Left ventricle myocardium inferior (tissue), 1 donor: ENCODE results near the gene ERICH4. TPM values are rescaled to one million over a fixed set of nuclear protein-coding genes. Genes with fewer than 3 reads are reported as not detected.

Experiments
- DNase-seq: peaks from one replicate; pipeline ENCODE4 v3.0.0-alpha.2; 2020
- H3K27ac ChIP-seq: fragments of 200-600 bp; replicated peaks from 2 replicates; pipeline ENCODE4 v1.8.0; 2021
- H3K27me3 ChIP-seq: fragments of 200-600 bp; 2 replicates; pipeline ENCODE4 v1.8.0; 2021; ENCODE audit warnings: low read depth
- H3K36me3 ChIP-seq: fragments of 200-600 bp; 2 replicates; pipeline ENCODE4 v1.8.0; 2021
- H3K4me1 ChIP-seq: fragments of 200-600 bp; 2 replicates; pipeline ENCODE4 v1.8.0; 2021
- H3K4me3 ChIP-seq: fragments of 200-600 bp; 2 replicates; pipeline ENCODE4 v1.8.0; 2021; ENCODE audit warnings: mild to moderate bottlenecking, moderate library complexity
- H3K9me3 ChIP-seq: fragments of 200-600 bp; replicated peaks from 2 replicates; pipeline ENCODE4 v1.8.0; 2021
- intact Hi-C: fragments of 100-400 bp; cut with micrococcal nuclease; formaldehyde crosslinking; loops from one replicate; pipeline ENCODE4 v1.11.0; 2022
- total RNA-seq: library from RNA; stranded (reverse); fragmentation: NEBNext Ultra II Directional; extraction: Animal tissue kit (Norgen Biotek cat#: 25700); gene quantifications from one replicate; pipeline ENCODE4 v1.2.1, GENCODE V29; 2021
- TF ChIP-seq, protein P1 (sequence below): fragments of 200-600 bp; IDR thresholded peaks from 2 replicates; pipeline ENCODE4 v1.8.0; 2021; ENCODE audit warnings: antibody characterized with exemption, mild to moderate bottlenecking, borderline replicate concordance
- donor health status: DM: no; HTN: yes; CAD: no; lungs with severe emphysema.

ERICH4 gene
- total RNA-seq, 1 donor from 2014 or later: not detected

DNA sequence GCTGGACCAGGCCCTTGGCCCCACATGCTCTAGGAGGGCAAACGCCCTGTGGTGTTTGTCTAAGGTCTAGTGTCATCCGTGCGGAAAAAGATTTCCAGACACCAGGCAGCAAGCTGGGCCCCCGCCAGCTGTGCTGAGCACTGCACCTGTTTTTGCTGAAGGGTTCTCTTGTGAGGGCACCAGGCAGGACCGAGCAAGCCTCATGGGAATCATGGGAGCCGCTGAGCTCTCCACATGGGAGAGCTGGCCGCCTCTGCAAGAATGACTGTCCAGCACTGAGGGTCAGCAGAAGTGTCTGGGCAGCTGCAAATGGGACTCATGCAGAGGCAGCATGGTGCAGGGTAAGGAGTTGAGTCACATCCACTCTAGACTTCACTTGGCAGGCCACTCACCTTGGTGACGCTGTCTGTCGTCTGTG is 27.8 kb upstream of the ERICH4 start:
- no peak for DNase-seq
- Histone ChIP-seq H3K4me1 (peaks cover 40% of the 10 kb centered on the region), H3K9me3 (no peaks in the 10 kb centered on the region), H3K4me3 (no peak overlapping the region), H3K27ac (no peak overlapping the region), H3K36me3 (peaks cover 74% of the 10 kb centered on the region), H3K27me3 (no peaks in the 10 kb centered on the region)
- intact Hi-C loops: no loop called here
- TF ChIP-seq, protein P1, sequence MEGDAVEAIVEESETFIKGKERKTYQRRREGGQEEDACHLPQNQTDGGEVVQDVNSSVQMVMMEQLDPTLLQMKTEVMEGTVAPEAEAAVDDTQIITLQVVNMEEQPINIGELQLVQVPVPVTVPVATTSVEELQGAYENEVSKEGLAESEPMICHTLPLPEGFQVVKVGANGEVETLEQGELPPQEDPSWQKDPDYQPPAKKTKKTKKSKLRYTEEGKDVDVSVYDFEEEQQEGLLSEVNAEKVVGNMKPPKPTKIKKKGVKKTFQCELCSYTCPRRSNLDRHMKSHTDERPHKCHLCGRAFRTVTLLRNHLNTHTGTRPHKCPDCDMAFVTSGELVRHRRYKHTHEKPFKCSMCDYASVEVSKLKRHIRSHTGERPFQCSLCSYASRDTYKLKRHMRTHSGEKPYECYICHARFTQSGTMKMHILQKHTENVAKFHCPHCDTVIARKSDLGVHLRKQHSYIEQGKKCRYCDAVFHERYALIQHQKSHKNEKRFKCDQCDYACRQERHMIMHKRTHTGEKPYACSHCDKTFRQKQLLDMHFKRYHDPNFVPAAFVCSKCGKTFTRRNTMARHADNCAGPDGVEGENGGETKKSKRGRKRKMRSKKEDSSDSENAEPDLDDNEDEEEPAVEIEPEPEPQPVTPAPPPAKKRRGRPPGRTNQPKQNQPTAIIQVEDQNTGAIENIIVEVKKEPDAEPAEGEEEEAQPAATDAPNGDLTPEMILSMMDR: no peak

DNA sequence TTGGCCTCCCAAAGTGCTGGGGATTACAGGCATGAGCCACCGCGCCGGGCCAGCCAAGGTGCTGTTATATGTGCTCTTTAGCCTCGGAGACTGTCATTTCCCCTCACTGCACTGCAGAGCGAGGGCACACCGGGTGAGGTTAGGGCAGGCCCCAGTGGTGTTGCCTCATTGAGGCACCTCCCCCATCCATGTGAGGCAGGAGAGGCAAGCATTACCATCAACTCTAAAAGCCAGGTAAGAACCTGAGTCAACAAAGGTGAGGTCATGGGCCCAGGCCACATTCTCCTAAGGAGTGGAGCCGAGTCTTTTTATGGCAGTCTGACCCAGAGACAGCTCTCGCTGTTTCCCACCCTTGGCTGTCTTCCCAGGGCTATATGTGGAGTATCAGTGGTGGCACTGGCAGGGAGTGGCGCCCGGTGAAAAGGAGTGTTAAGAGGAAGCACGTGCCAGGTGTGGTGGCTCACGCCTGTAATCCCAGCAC is 26.7 kb upstream of the ERICH4 start:
- Histone ChIP-seq H3K4me3 (no peak overlapping the region), H3K9me3 (no peaks in the 10 kb centered on the region), H3K27me3 (no peaks in the 10 kb centered on the region), H3K36me3 (peaks cover 81% of the 10 kb centered on the region), H3K4me1 (peaks cover 30% of the 10 kb centered on the region), H3K27ac (no peak overlapping the region)
- intact Hi-C loops: no loop called here
- TF ChIP-seq, protein P1: no peak
- no peak for DNase-seq

DNA sequence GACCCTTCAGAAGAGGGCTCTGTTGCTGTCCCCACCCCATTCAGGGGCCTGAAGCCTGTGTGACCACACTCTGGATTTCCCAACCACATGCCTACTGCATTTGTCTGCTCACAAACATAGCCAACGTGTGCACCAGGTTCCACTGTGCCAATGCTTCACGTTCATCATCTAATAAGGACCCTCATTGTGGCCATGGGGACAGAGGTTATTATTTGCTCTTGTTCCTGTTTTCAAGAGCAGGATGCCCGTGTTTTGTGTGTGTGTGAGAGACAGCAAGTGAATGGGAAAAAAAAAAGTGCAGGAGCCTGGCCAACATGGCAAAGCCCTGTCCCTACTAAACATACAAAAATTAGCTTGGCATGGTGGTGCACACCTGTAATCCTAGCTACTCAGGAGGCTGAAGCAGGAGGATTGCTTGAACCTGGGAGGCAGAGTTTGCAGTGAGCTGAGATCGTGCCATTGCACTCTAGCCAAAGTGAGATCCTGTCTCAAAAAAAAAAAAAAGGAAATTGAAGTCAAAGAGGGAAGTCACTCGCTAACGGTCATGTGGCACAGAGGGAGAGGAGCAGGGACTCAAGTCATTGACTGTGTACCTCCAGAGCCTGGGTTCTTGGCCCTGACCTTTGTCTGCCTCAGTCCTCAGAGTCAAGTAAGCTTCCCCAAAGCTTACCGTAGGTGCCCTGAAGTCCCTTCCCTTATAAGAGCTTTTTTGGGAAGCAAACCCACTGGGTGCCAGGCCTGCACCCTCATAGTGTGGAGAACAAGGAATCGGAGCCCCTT is 22.7 kb upstream of the ERICH4 start:
- Histone ChIP-seq H3K27ac (peak overlapping the region; percentile 53), H3K4me3 (no peak overlapping the region), H3K27me3 (no peaks in the 10 kb centered on the region), H3K36me3 (peaks cover 86% of the 10 kb centered on the region), H3K9me3 (no peaks in the 10 kb centered on the region), H3K4me1 (peaks cover 40% of the 10 kb centered on the region)
- DNase-seq: no peak
- TF ChIP-seq, protein P1: no peak
- intact Hi-C loops: no loop called here

DNA sequence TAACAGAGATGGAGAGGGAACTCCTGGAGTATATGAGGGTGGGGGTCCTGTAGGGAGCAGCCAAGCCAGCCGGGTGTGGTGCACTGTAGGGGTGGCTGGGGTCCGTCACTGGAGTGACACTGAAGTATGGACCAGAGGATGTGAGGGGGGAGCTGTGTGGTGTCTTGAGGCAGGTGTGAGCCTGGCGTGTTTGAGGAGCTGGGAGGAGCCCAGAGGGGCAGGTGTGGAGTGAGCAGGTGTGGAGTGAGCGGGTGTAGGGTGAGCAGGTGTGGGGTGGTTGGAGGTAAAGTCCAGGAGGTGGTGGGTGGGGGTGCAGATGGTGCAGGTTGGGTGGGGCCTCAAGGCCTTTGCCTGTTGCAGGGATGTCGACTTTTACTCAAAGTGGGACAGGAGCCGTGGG is 21.6 kb upstream of the ERICH4 start:
- Histone ChIP-seq H3K27ac (peak overlapping the region; percentile 53), H3K9me3 (no peaks in the 10 kb centered on the region), H3K4me1 (peaks cover 46% of the 10 kb centered on the region), H3K27me3 (no peaks in the 10 kb centered on the region), H3K36me3 (peaks cover 87% of the 10 kb centered on the region), H3K4me3 (no peak overlapping the region)
- intact Hi-C loops: no loop called here
- TF ChIP-seq, protein P1: no peak
- DNase-seq: no peak

DNA sequence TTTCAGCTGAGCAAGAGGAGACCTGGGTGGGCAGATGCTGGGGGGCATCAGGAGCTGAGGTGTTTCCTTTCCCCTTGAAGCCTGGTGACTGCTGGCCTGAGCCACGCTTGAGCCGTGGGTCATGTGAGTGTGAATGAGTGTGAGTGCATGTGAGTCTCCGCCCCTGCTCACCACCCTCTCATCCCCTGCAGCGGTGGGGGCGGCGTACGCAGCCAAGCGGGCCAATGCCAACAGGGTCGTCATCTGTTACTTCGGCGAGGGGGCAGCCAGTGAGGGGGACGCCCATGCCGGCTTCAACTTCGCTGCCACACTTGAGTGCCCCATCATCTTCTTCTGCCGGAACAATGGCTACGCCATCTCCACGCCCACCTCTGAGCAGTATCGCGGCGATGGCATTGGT is 21.0 kb upstream of the ERICH4 start:
- Histone ChIP-seq H3K27me3 (no peaks in the 10 kb centered on the region), H3K9me3 (no peaks in the 10 kb centered on the region), H3K36me3 (peaks cover 80% of the 10 kb centered on the region), H3K27ac (peak overlapping the region; percentile 67), H3K4me3 (no peak overlapping the region), H3K4me1 (peaks cover 50% of the 10 kb centered on the region)
- intact Hi-C loops: no loop called here
- no peak for DNase-seq
- TF ChIP-seq, protein P1: no peak
